Pulmonary artery endothelial cell (primary cell): Measurements from ENCODE around the gene RAP1A. TPM values are rescaled to one million over a fixed set of nuclear protein-coding genes. Genes with fewer than 3 reads are reported as not detected.

Experiments
- DNase-seq: peaks from one replicate; pipeline ENCODE4 v3.0.0-alpha.2; 2011; ENCODE audit warnings: low read depth, low spot score
- total RNA-seq: library from RNA; depleted of rRNA; stranded (reverse); fragments of >200 nt; gene quantifications from 2 replicates; pipeline ENCODE4 v1.2.3, GENCODE V29; 2014

Gene RAP1A
- total RNA-seq, 1 donor from 2014 or later = 20.8 TPM

- DNase-seq = no peak
These were observed 97.9 kb downstream of the RAP1A start for GRCh38 chr1:111717450-111717849.

- DNase-seq = no peak
These were observed 99.5 kb downstream of the RAP1A start for GRCh38 chr1:111719135-111719534.

DNA sequence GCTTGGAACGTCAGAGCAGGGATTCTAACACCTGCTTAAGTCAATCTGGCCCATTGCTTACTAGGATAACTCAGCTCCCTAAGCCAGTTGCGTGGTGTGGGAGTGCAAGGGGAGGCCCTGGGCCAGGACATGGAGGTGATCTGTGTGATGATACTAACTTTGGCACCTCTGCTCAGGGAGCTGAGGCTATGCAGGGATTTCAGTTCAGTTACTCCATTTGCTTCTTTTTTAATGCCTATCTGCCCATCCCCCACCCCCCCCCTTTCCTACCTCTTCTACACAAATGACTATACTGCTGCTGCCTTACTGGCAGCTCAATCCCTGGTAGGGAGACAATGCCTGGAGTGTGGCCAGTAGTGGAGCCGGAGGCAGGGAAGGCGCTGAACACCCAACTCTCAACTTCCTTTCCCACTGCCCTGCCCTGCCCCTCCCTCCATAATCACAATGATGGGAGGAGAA is 100.1 kb downstream of the RAP1A start:
- peak; percentile 74 for DNase-seq

GRCh38 chr1:111720274-111720976 is 100.8 kb downstream of the RAP1A start:
- no peak for DNase-seq

DNA sequence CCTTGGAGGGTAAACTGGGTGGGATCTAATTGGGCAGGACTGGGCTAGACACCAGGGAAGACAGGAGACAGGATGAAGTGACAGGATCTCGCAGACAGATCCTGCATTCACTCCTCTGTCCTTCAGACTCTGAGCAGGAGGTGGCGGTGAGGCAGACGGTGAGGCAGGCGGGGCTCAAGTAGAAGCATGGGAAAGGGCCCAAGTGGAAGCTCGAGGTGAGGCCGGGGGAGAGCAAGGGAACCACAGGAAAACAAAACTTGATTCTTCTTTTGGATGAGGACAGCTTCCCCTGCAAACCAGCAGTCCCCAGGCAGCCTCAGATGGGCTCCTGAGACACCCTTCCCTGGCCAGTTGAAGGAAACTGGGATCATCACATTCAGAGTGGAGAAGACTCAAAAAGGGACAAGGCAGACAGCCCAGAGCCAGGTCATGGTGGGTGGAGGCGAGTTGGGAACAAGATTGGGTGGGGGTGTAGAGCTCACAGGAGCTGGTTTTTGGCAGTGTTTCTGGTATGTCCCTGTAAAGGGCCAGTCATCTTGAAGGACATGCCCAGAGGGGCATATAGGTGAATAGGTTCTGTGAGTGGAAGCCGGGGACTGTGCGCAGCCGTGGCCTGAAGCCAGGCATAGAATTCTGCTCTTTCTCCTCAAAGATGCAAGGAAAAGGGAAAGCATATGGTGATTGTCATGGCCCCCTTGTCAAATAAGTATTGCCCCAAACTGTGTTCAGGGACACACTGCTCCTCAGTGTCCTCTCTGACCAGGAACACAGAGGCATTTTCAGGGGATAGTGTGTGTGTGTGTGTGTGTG is 101.6 kb downstream of the RAP1A start:
- no peak for DNase-seq

GRCh38 chr1:111723091-111723806 is 103.7 kb downstream of the RAP1A start:
- DNase-seq = no peak

GRCh38 chr1:111723871-111724270 is 104.3 kb downstream of the RAP1A start:
- no peak for DNase-seq

GRCh38 chr1:111725192-111725591 is 105.6 kb downstream of the RAP1A start:
- no peak for DNase-seq

DNA sequence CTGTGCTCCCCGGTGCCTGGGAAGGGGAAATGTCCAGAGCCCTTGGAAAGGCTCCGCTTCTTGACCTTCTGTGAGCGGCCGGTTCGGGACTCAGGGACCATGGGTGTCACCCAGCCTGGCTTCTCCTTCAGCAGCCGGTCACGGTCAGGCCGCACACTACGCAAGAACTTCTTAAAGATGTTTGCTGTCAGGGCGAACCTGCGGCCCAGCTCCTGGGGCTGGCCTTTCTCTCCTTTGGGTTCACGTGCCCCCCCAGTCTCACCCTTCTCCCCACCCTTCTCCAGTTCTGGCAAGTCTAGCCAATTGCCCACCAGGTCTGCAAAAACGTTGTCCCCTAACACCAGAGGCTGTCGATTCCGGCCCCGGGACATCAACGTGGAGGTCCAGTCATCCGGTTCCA is 107.5 kb downstream of the RAP1A start:
- DNase-seq = no peak

DNA sequence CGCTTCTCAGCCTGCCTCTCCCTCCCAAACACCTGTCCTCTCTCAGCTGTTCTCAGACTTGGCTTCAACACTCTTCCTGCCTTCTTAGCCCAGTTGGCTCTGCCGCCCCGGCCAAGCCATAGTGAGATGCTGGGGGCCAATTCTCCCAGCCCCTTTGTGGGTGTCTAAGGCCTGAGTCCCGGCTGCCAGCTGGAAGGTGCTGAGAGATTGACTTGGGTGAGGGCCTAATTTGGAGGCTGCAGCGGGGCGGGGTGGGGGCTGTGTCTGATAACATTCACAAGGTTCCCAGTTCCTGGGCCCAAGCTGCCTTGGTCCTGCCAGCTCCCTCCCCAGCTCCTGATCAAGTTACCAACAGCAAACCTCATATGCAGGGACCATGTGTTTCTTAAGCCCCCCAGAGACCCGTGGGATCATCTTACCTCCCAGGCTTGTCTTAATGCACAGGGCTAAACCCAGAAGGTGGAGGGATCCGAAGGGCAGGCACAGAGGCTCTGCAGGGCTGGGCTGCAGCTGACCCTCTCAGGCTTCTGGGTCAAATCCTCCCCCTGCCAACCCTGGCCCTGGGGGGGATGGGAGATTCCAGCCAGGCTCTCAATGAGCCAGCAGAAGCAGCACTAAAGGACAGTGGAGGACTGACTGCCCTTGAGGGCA is 109.8 kb downstream of the RAP1A start:
- no peak for DNase-seq

GRCh38 chr1:111729946-111730681 is 110.5 kb downstream of the RAP1A start:
- DNase-seq = no peak

GRCh38 chr1:111730706-111731105 is 111.1 kb downstream of the RAP1A start:
- no peak for DNase-seq

DNA sequence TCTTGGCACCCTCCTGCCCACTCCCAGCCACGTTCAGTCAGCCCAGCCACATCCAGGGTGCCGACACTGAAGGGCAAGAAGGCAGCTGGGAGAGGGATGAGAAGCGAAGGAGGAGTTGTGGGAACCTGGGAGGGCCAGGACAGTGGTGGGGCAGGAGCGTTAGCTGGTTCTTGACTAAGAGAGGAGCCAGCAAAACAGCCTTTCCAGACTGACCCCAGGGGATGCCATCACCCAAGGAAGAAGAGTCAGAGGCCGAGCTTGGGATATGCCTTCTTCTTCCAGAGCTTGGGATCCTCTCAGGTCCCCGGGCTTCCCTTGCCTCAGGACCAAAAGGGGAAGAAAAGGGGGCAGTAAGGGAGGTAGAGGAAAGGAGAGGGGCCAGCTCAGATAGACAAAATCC is 112.4 kb downstream of the RAP1A start:
- no peak for DNase-seq

- DNase-seq = no peak
These were observed 113.1 kb downstream of the RAP1A start for GRCh38 chr1:111732718-111733117.

DNA sequence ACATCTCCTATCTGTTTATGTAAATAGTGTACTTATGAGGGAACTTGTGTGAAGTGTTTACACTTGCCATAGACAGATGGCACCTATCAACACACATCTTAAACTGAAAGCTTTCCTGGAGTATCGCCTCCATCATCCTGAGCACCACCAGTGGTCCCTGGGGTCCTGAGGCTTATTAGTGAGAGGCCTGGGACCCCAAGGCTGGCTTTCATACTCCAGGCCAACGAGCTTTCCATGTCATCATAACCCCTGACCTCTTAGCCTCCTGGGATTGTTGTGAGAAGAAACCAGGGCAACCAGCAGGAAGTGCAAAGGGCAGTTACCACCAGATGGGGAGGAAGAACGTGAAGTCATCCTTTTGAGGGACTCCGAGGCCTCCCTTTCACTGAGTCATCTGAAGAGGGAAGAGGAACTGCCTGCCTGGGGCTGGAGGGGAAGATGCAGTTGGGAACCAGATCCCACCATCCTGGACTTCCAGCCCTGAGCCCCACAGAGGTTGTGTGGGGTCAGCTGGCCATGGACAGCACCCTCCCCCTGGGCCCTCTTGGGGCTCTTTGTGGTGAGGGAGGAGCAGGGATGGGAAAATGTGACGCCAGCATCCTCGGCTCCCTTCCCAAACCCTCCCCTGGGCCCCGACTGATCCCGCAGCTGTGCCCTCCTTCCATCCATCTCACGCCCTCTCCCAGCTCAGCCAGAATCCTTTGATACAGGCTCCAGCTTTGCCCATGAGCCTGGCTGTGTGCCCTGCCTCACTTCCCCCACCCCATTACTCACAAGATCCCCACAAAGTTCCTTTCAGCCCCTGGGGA is 113.8 kb downstream of the RAP1A start:
- peak; percentile 87 for DNase-seq

DNA sequence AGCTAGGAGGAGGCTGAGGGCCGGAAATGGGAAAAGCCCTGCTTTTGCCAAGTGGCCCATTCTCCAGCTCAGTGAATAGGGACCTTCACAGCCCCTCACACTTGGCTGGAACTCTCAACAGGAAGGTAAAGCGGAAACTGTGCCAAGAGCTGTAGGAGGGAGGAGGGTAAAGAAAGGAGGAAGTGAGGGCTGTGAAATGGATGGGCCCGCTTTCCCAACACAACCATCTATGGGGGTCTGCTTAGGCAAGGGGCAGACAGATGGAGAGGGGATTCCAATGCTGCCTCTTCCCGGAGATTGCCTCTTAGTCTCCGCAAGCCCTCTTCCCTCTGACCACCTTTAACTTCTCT is 114.4 kb downstream of the RAP1A start:
- DNase-seq = no peak

GRCh38 chr1:111734426-111734825 is 114.8 kb downstream of the RAP1A start:
- no peak for DNase-seq

DNA sequence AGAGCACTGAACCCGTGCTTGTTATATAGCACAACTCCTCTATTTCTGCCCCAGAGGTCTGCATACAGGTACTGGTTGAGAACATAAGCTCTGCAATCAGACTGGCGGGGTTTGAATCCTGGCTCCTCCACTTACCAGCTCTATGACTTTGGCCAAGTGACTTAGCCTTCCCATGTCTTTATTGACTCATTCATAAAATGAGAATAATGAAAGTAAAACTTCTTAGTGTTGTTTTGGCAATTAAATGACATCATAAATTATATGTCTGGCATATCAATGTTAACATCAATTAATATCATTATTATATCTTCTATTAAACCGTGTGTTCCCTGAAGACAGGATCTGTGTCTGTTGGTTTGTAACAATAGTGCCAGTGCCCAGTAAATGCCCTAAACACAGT is 115.3 kb downstream of the RAP1A start:
- no peak for DNase-seq

DNA sequence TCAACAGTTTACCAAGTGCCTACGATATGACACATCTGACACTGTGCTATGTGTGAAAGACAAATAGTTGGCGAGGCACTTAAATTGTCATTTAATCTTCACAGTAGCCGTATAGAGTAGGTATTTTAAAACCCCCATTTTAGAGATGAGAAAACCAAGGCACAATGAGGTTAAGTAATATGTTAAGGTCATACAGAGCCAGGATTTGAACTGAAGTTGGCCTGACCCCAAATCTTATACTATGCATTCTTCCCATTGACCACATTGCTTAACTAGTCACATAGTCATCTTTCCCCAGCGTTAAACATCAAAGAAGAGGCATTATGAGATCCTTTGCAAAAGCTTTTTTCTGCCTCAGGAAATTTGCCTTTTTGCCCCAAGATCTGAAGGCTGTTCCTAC is 115.7 kb downstream of the RAP1A start:
- DNase-seq = no peak

- DNase-seq = no peak
These were observed 116.4 kb downstream of the RAP1A start for GRCh38 chr1:111735858-111736544.
